ENCODE measurements around the gene HRH2.

Gene HRH2

DNA sequence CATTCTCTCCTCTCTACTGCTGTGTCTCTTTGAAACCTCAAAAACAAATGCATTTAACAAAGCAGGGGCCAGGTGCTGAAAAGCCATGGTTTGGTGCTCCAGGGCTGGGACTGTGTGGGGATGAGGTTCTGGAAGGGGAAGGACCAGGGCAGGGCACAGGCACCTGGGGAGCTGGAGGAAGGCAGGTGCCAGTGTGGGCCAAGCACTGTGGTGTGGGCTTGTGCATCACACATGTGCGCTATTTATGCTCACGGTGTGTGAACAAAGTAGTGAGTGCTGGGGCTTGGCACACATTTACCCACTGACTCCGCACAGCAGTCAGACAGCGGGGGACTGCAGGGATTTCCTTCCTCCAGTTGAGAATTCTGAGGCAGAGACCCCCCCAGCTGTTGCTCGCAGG is 10.1 kb downstream of the HRH2 start:
- DNase-seq (ENCODE audit: low read depth, low spot score), result no peak
- POLR2A ChIA-PET, result no interaction called here
- no peak overlapping the region for H3K4me3 ChIP-seq (ENCODE audit: low read depth, low read length)
- CTCF ChIA-PET, result no interaction called here
- TF ChIP-seq, protein P1, sequence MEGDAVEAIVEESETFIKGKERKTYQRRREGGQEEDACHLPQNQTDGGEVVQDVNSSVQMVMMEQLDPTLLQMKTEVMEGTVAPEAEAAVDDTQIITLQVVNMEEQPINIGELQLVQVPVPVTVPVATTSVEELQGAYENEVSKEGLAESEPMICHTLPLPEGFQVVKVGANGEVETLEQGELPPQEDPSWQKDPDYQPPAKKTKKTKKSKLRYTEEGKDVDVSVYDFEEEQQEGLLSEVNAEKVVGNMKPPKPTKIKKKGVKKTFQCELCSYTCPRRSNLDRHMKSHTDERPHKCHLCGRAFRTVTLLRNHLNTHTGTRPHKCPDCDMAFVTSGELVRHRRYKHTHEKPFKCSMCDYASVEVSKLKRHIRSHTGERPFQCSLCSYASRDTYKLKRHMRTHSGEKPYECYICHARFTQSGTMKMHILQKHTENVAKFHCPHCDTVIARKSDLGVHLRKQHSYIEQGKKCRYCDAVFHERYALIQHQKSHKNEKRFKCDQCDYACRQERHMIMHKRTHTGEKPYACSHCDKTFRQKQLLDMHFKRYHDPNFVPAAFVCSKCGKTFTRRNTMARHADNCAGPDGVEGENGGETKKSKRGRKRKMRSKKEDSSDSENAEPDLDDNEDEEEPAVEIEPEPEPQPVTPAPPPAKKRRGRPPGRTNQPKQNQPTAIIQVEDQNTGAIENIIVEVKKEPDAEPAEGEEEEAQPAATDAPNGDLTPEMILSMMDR (IDR thresholded peaks at IDR 0.05; ENCODE audit: insufficient read depth, low read length, missing control alignments), result no peak

DNA sequence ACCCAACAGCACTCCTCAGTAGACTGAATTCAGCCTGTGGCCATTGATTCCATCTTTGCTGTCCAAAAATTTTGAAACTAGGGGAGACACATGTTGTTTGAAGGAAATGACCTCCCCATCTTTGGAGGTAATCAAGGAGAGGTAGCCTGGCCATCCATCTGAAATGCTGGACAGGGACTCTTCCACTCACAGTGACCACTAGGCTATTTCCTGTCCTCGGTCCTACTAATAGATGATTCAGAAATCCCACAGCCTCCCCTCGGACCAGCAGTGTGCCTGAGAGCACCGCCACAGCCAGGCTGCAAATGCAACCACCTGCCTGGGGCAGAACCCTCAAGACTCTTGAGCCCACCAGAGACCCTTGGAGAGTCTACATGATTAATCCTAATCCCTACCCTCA is 12.5 kb downstream of the HRH2 start:
- ChIA-PET CTCF (no interaction called here), POLR2A (no interaction called here)
- H3K4me3 ChIP-seq (ENCODE audit: low read depth, low read length), result no peak overlapping the region
- DNase-seq (ENCODE audit: low read depth, low spot score), result no peak
- TF ChIP-seq, protein P1 (IDR thresholded peaks at IDR 0.05; ENCODE audit: insufficient read depth, low read length, missing control alignments), result no peak

- POLR2A ChIA-PET, result no interaction called here
- TF ChIP-seq, protein P1 (IDR thresholded peaks at IDR 0.05; ENCODE audit: insufficient read depth, low read length, missing control alignments), result no peak
- CTCF ChIA-PET, result no interaction called here
- no peak for DNase-seq (ENCODE audit: low read depth, low spot score)
- H3K4me3 ChIP-seq (ENCODE audit: low read depth, low read length), result no peak overlapping the region
Observed at GRCh38 chr5:175671013-175671412, 13.1 kb downstream of the HRH2 start.

GRCh38 chr5:175672976-175673648 is 15.2 kb downstream of the HRH2 start:
- no peak overlapping the region for H3K4me3 ChIP-seq (ENCODE audit: low read depth, low read length)
- TF ChIP-seq, protein P1 (IDR thresholded peaks at IDR 0.05; ENCODE audit: insufficient read depth, low read length, missing control alignments), result no peak
- DNase-seq (ENCODE audit: low read depth, low spot score), result no peak
- ChIA-PET CTCF (no interaction called here), POLR2A (no interaction called here)

- TF ChIP-seq, protein P1 (IDR thresholded peaks at IDR 0.05; ENCODE audit: insufficient read depth, low read length, missing control alignments), result no peak
- ChIA-PET CTCF (no interaction called here), POLR2A (no interaction called here)
- no peak for DNase-seq (ENCODE audit: low read depth, low spot score)
- no peak overlapping the region for H3K4me3 ChIP-seq (ENCODE audit: low read depth, low read length)
Observed at GRCh38 chr5:175674731-175675346, 17.0 kb downstream of the HRH2 start.

DNA sequence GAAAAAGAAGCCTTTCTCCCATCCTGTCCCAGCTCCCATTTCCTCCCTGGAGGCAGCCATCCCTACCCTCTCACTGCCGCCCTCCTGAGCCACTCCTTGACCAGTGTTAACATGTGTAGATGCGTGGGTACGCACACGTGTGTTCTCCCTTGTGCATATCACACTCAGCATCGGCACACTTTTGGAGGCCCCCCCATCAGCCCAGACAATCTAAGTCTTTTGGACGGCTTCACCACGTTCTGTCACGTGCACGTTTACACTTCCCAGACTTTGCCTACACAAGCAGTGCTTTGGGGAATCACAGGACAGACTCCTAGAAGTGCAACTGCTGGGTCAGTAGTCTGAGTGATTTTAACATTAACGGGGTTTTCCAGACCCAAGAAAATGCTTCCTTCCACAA is 18.0 kb downstream of the HRH2 start:
- no peak overlapping the region for H3K4me3 ChIP-seq (ENCODE audit: low read depth, low read length)
- POLR2A ChIA-PET, result no interaction called here
- CTCF ChIA-PET, result no interaction called here
- TF ChIP-seq, protein P1 (IDR thresholded peaks at IDR 0.05; ENCODE audit: insufficient read depth, low read length, missing control alignments), result no peak
- no peak for DNase-seq (ENCODE audit: low read depth, low spot score)
